GM19467 (cell line): ENCODE measurements around the gene DPEP1.
"Not testable (repeated sequence)": the region's sequence is repeated elsewhere in the genome, so short reads cannot be mapped to it uniquely, and the experiment has no call there.

Experiments
- ATAC-seq: cut with Tn5 transposase; IDR thresholded peaks from one replicate; pipeline ENCODE4 v1.9.1; 2021; ENCODE audit warnings: mild to moderate bottlenecking, moderate library complexity; ENCODE audit not compliant: unreplicated experiment

DPEP1 gene

GRCh38 chr16:89618109-89618998, 4.9 kb downstream of the DPEP1 start:
- ATAC-seq = no peak

GRCh38 chr16:89619840-89620239, 6.4 kb downstream of the DPEP1 start:
- no peak for ATAC-seq

DNA sequence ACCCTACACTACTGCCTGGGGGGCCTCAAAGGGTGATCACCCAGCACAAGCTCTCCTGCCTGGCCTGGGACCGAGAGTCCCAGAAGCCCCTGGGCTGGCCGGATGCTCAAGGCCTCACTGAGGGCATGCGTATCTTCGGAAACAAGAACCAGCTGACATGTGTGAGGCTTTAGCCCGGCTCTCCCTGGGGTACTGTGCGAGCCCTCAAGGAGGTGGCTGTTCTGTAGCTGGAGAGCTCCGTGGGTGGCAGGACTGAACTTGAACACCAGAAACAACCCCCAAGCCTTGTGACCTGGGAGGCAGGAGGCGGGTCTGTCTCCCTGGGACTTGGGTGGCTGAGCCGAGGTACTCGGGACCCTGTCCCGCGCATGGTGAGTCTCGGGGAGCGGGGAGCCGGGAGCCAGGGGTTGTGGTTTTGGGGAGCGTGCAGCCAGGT, 7.0 kb downstream of the DPEP1 start:
- no peak for ATAC-seq

DNA sequence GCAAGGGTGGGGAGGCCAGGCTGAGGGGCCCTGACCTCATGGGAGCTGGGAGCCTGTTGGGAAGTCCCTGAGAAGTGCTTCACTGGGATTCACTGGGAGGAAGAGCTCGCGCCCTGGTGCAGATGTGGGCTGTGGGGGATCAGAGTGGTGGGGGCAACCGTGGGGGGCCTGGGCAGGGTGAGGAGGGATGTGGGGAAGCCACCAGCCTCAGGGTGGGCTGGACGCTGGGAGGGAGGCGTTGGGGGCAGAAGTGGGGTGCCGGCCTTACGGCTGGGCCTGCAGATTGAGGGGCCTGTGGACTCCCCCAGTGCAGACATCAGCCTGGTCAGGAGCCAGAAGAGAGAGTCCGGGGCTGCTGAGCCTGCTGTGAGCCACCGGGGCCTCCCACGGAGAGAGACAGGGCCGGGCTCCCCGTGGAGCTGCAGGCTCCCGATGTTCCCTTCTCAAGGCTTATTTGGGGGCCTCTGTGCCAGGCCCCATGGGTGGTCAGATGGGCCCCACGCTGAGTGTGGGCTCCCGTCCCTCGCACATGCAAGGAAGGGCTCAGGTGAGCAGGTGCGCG, 7.8 kb downstream of the DPEP1 start:
- no peak for ATAC-seq

DNA sequence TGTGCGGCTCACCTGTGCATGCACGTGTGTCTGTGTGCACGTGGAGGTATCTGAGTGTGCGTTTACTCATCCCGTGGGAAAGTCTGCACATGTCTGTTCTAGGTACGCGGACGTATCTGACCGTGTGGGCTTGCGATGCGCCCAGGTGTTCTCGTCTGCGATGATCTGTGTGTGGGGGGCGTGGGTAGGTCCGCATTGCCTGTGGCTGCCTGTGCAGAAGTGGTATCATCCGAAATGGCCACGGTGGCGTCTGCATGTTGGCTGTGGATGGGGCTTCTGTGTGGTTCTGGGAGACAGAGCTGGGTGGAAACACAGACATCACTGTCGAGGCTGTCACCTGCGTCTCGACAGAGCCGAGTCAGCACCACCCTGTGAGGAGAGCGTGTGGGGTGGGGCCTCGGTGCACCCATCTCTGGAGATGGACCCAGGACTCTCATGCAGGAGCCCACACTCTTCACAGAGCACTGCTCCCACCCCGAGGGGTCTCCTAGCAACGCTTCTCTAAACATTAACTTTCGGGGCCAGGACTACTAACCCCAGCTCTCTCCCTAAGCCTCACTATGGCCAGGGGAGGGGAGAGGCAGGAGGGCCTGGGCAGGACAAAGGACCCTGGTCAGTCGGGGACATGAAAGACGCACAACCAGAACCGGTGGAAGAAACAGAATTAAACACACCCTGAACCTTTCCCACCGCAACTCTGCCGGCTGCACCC, 8.4 kb downstream of the DPEP1 start:
- ATAC-seq = no peak

DNA sequence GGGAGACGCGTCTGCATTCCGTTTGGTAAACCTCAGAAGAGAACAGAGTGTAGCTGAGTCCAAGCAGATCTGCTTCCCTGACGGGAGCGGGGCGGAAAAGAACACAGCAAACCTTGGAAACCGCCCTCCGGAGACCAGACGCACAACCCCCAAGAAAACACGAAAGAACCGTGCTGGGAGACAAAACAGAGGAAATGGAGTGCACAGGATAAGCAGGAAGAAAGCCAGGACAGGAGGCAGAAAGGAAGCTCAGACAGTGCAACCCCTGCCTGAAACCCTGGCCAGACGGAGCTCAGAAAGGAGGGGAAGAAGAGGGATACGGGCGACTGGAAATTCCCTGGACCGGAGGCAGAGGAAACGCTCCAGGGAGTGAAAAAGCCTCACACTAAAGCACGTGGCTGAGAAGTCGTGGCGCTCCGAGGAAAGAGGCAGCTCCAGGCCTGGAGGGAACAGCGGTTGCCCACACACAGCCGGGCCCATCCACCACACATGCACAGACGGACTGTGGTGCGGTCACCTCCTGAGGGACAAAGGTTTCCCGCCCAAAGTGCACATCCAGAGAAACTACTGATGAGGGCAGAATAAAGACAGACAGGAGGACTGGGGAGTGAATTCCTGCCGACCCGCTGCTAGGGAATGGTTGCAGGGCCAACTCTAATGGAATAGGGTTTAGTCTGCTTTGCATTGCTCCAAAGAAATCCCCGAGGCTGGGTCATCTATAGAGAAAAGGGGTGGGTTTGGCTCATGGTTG, 10.2 kb downstream of the DPEP1 start:
- no peak for ATAC-seq

- no peak for ATAC-seq
These were observed 11.6 kb downstream of the DPEP1 start for GRCh38 chr16:89624777-89625761.

- ATAC-seq = no peak
These were observed 16.6 kb downstream of the DPEP1 start for GRCh38 chr16:89629827-89630610.

DNA sequence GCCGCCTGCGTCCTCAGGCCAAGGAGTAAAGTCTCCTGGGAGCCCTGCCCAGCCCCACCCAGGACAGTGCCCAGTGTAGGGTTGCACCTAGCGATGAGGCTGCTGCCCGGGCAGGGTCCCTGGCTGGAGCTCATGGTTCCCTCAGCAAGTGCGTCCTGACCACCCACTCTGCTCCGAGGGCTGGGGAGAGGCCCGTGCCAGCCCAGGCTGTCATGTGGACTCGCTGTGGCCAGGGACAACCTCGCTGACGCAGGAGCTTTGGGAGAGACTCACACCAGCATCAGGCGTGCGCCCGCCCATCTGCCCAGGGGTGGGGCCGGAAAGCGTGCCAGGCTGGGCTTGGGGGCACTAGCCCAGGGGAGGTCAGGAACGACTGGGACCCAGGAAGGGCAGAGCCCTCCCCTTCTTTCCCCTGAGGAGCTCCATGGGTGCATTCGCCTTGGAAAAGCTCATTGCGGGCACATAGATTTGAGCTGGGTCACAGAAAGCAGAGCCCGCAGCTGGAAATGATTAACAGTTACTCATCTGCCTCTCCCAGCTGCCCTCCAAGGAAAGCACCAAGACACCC, 19.7 kb downstream of the DPEP1 start:
- no peak for ATAC-seq

- ATAC-seq = not testable (repeated sequence)
These were observed 21.3 kb downstream of the DPEP1 start for GRCh38 chr16:89634463-89635385.

GRCh38 chr16:89636663-89637062, 23.2 kb downstream of the DPEP1 start:
- ATAC-seq = no peak

- ATAC-seq = no peak
These were observed 23.9 kb downstream of the DPEP1 start for GRCh38 chr16:89637379-89637778.

DNA sequence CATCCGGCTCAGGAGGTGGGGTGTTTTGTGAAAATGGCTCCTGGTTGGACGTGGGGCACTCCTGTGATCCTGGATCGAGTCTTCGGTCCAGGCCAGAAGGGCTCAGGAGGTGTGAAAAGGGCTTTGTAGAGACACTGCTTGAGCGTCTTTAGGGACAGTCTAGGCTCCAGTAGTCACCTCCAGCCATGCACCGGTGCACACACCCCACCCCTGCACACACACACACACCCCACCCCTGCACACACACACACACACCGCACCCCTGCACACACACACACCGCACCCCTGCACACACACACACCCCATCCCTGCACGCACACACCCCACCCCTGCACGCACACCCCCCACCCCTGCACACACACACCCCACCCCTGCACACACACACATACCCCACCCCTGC, 25.0 kb downstream of the DPEP1 start:
- ATAC-seq = no peak

DNA sequence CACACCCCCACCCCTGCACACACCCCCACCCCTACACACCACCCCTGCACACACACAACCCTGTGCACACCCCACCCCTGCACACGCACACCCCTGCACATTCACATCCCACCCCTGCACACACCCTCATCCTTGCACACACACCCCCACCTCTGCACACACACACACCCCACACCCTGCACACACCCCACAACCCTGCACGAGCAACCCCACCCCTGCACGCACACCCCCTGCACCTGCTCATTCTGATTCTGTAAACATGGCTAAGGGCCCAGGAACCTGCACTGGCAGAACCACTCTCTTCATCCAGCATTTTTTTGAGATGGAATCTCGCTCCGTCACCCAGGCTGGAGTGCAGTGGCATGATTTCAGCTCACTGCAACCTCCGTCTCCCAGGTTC, 25.9 kb downstream of the DPEP1 start:
- ATAC-seq = no peak

DNA sequence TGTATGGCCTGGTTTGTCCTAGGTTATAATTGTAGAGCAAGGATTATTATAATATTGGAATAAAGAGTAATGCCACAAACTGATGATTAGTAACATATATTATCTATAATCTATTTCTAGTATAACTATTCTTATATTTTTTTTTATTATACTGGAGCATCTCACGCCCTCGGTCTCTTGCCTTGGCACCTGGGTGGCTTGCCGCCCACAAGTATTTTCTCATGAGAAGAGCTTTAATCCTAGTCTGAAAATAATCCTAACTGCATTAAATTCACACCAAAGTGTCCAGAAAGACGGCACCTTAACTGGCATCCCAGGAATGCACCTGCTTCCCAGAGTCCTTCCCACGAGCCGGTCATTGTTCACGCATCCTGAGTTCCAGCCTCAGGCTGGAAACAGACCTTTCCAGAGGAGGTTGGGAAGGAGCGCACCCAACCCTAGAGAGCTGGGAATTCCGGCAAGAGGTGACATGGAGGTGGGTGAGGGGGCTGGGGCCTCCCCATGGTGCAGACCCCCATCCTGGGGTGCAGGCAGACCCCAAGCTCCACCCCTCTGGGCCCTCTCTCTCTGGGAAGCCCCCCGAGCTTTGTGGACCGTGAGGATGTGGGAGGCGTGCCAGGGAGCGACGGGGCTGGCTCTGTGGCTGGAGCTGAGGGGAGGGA, 28.1 kb downstream of the DPEP1 start:
- no peak for ATAC-seq

DNA sequence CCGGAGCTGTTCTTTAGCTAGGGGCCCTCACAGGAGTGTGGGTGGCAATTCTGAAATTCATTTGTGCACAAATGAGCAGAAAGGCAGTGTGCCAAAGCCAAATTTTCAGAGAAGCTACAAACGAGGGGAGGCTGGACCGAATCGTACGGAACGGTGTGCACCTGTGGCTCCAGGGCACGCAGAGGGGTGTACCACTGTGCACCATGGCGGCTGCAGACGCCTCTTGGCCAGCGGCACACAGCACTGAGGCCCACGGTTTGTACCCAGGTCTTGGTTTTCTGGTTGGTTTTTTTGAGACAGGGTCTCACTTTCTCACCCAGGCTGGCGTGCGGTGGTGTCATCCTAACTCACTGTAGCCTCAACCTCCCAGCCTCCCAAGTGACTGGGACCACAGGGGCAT, 29.1 kb downstream of the DPEP1 start:
- no peak for ATAC-seq

DNA sequence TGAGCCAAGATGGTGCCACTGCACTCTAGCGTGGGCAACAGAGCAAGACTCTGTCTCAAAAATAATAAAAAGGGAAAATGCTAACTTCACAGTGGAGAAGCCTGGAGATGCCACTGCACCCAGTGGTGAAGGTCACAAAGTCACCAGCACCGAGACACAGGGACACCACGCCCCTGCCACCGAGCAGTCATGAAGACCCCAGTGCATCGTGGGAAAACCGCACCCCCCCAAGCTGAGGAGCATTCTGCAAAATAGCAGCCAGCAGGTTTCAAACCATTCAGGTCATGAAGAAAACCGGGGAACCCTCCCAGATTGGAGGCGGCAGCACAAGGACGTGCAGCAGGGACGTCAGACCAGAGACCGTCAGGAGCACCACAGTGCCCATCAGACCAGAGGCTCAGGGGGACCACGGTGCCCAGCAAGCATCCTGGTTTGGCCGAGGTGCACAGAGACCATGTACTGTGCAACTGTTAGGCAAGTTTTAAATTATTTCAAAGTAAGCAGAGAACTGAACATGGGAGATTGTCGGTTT, 30.4 kb downstream of the DPEP1 start:
- no peak for ATAC-seq
